CD4-positive, alpha-beta T cell (primary cell): Measurements from ENCODE around the gene ENTPD7. TPM values are rescaled to one million over a fixed set of nuclear protein-coding genes. Genes with fewer than 3 reads are reported as not detected.

ENCODE experiments used
- ATAC-seq: fragments of 200-7000 bp; cut with Tn5 transposase; one replicate; pipeline ENCODE4 v1.10.0; 2022; ENCODE audit warnings: mild to moderate bottlenecking; ENCODE audit not compliant: poor library complexity
- CTCF ChIA-PET: fragments of 350-600 bp; sonication (Branson Sonifier 250); formaldehyde crosslinking; loops from one replicate; lab custom pipeline; 2021; ENCODE audit warnings: antibody characterized with exemption, inconsistent platforms; lab: Charles Lee
- POLR2A ChIA-PET: fragments of 350-600 bp; sonication (Branson Sonifier 250); formaldehyde crosslinking; loops from one replicate; lab custom pipeline; 2021; ENCODE audit warnings: antibody characterized with exemption, inconsistent platforms; lab: Charles Lee
- DNase-seq, 14 experiments: peaks; one replicate each; pipeline ENCODE4 v3.0.0-alpha.2; 2013 to 2020; ENCODE audit warnings: mixed read lengths in 2 of 14
- H3K27ac ChIP-seq, 2 donors: one replicate each; pipeline versions ENCODE4 v1.5.1 to v1.7.0; 2013; ENCODE audit warnings: low read length in 2 of 2, low read depth in 1 of 2, mild to moderate bottlenecking in 1 of 2
- H3K27me3 ChIP-seq, 2 experiments: 1 replicate in 1 of 2; 2 replicates in 1 of 2; pipeline versions ENCODE4 v1.6.1 to v1.7.0; 2013; ENCODE audit warnings: low read length in 2 of 2, control low read depth in 1 of 2, mild to moderate bottlenecking in 1 of 2, moderate library complexity in 1 of 2; ENCODE audit not compliant: insufficient read depth in 2 of 2, control insufficient read depth in 1 of 2
- H3K36me3 ChIP-seq: one replicate; pipeline ENCODE4 v1.6.1; 2013; ENCODE audit warnings: low read length, control low read depth; ENCODE audit not compliant: insufficient read depth
- H3K4me1 ChIP-seq: one replicate; pipeline ENCODE4 v1.6.1; 2013; ENCODE audit warnings: low read length, control low read depth; ENCODE audit not compliant: insufficient read depth
- H3K4me3 ChIP-seq: one replicate; pipeline ENCODE4 v1.5.1; 2013; ENCODE audit warnings: mild to moderate bottlenecking, low read length, moderate library complexity
- H3K9me3 ChIP-seq, 2 experiments: 1 replicate in 1 of 2; 2 replicates in 1 of 2; pipeline versions ENCODE4 v1.6.1 to v1.7.0; 2013; ENCODE audit warnings: low read length in 2 of 2, mild to moderate bottlenecking in 2 of 2, control low read depth in 1 of 2, moderate library complexity in 1 of 2; ENCODE audit not compliant: control insufficient read depth in 1 of 2, insufficient read depth in 1 of 2
- H3K27ac Mint-ChIP-seq: one replicate; pipeline ENCODE4 v1.8.0; 2020; ENCODE audit warnings: mixed read lengths
- H3K27me3 Mint-ChIP-seq: one replicate; pipeline ENCODE4 v1.8.0; 2021; ENCODE audit warnings: mixed read lengths
- H3K36me3 Mint-ChIP-seq: one replicate; pipeline ENCODE4 v1.8.0; 2021; ENCODE audit warnings: low read depth, mixed read lengths
- H3K4me1 Mint-ChIP-seq: one replicate; pipeline ENCODE4 v1.8.0; 2021; ENCODE audit warnings: low read depth, mixed read lengths
- H3K4me3 Mint-ChIP-seq: one replicate; pipeline ENCODE4 v1.8.0; 2020; ENCODE audit warnings: mild to moderate bottlenecking, mixed read lengths
- H3K9me3 Mint-ChIP-seq: one replicate; pipeline ENCODE4 v1.8.0; 2020; ENCODE audit warnings: mixed read lengths
- intact Hi-C, 2 experiments: fragments of 100-400 bp; cut with DNase I in 1 of 2; cut with micrococcal nuclease in 1 of 2; formaldehyde crosslinking; loops; one replicate each; pipeline versions ENCODE4 v1.15.1 to v1.9.0; 2023 to 2025; cut with DNase I, micrococcal nuclease
- total RNA-seq, 174 experiments: library from RNA in 2 of 174; stranded (reverse) in 2 of 174; gene quantifications; one replicate each; pipeline ENCODE4 v1.2.3 and lab custom pipeline; 2021 to 2026
- TF ChIP-seq, protein P1 (sequence below): fragments of 200-600 bp; IDR thresholded peaks from one replicate; pipeline ENCODE4 v1.8.0; 2022; ENCODE audit warnings: antibody characterized with exemption, mild to moderate bottlenecking

ENTPD7 gene
- total RNA-seq, 2 experiments from 2014 or later = 1.1 to 1.4 TPM

DNA sequence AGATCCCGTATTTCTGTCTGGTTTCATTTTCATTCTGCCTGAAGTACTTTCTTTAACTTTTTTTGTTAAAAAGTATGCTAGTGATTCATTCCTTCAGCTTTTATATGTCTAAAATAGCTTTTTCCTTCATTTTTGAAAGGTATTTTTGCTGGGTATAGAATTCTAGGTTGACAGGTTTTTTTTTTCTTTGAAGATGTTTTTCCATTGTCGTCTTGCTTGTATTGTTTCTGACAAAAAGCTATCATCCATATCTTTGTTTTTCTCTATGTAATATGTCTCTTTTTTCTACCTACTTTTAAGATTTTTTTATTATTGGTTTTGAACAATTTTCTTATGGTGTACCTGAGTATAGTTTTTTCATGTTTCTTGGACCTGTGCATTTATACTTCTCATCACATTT, 81.0 kb downstream of the ENTPD7 start:
- POLR2A ChIA-PET = interaction anchor here (2.1 to 2.4 kb wide), 2 partner anchors 8 to 120 kb away, joined by 5 to 6 read pairs; partner anchors contain the start of genes COX15, CUTC and SLC25A28
- peaks cover 83% of the 10 kb centered on the region for H3K36me3 ChIP-seq

DNA sequence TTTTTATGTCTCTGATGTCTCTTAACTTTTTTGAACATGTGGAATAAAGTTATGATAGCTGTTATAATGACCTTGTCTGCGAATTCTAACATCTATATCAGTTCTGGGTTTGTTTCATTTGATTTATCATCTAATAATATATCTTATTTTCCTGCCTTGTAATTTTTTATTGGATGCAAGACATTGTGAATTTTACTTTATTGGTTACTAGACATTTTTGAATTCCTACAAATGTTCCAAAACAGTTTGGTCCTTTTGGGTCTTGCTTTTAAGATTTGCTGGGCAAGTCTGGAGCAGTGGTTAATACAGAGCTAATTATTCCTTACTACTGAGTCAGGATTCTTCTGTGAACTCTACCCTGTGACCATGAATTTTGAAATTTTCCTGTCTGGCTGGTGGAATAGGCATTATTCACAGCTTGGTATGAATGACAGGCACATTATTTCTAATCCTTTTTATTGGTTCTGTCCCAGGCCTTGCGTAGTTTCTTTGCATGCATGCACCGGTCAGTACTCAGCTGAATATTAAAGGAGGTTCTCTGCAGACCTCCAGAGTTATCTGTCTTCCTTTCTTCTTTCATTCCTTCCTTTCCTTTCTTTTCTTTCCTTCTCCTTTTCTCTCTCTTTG, 81.7 kb downstream of the ENTPD7 start:
- ATAC-seq (no peak), DNase-seq (no peak)
- Mint-ChIP-seq H3K36me3 (peaks cover 95% of the 10 kb centered on the region), H3K27me3 (no peaks in the 10 kb centered on the region), H3K4me1 (peaks cover 26% of the 10 kb centered on the region), H3K9me3 (peaks cover 12% of the 10 kb centered on the region), H3K4me3 (no peak overlapping the region), H3K27ac (no peak overlapping the region)
- POLR2A ChIA-PET = interaction anchor here (0.7 to 2.4 kb wide), 2 partner anchors 9 to 17 kb away, joined by 4 to 6 read pairs; partner anchors contain the start of genes COX15 and CUTC
- CTCF ChIA-PET = interaction anchor here (1.4 kb wide), 1 partner anchor 9 kb away, joined by 3 read pairs; the partner anchor contains the start of gene CUTC
- Histone ChIP-seq H3K36me3 (peaks cover 89% of the 10 kb centered on the region), H3K9me3 (peaks cover 0 to 24% of the 10 kb centered on the region in 2 experiments), H3K4me1 (no peaks in the 10 kb centered on the region), H3K4me3 (no peak overlapping the region), H3K27ac (no peak overlapping the region), H3K27me3 (no peaks in the 10 kb centered on the region)
- intact Hi-C loops = no loop called here
- TF ChIP-seq, protein P1, sequence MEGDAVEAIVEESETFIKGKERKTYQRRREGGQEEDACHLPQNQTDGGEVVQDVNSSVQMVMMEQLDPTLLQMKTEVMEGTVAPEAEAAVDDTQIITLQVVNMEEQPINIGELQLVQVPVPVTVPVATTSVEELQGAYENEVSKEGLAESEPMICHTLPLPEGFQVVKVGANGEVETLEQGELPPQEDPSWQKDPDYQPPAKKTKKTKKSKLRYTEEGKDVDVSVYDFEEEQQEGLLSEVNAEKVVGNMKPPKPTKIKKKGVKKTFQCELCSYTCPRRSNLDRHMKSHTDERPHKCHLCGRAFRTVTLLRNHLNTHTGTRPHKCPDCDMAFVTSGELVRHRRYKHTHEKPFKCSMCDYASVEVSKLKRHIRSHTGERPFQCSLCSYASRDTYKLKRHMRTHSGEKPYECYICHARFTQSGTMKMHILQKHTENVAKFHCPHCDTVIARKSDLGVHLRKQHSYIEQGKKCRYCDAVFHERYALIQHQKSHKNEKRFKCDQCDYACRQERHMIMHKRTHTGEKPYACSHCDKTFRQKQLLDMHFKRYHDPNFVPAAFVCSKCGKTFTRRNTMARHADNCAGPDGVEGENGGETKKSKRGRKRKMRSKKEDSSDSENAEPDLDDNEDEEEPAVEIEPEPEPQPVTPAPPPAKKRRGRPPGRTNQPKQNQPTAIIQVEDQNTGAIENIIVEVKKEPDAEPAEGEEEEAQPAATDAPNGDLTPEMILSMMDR = no peak

More for the DNA sequence above, 81.0 kb downstream of the ENTPD7 start:
- H3K4me3 Mint-ChIP-seq = no peak overlapping the region
- H3K27ac ChIP-seq = no peak overlapping the region
- H3K4me1 Mint-ChIP-seq = peaks cover 31% of the 10 kb centered on the region
- DNase-seq = peak in 1 of 14 experiments; percentile 11
- H3K27me3 ChIP-seq = no peaks in the 10 kb centered on the region
- TF ChIP-seq, protein P1 = no peak
- CTCF ChIA-PET = no interaction called here
- peaks cover 93% of the 10 kb centered on the region for H3K36me3 Mint-ChIP-seq
- peaks cover 0 to 24% of the 10 kb centered on the region in 2 experiments for H3K9me3 ChIP-seq
- intact Hi-C loops = no loop called here
- H3K27me3 Mint-ChIP-seq = no peaks in the 10 kb centered on the region
- no peaks in the 10 kb centered on the region for H3K4me1 ChIP-seq
- H3K27ac Mint-ChIP-seq = no peak overlapping the region
- H3K9me3 Mint-ChIP-seq = peaks cover 12% of the 10 kb centered on the region
- no peak overlapping the region for H3K4me3 ChIP-seq
- no peak for ATAC-seq

DNA sequence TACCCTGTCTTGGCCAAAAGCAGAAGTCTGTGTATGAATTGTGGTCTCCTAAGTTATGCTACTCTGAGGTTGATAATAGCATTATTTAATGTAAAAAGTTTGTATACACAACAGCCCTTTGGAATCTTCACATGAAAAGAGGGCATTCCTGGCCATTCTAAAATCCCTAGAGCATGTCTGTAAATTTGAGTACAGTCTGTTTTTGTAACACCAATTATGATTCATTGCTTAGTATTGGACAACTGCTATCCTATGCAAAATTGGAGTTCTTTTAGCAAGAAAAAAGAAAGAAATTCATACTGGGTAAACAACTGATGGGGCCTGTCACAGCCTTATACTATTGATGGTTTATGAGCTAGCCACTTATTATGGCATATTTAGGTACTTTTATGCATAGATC, 82.9 kb downstream of the ENTPD7 start:
- H3K27me3 Mint-ChIP-seq = no peaks in the 10 kb centered on the region
- ATAC-seq = no peak
- intact Hi-C loops = no loop called here

More for the DNA sequence above, 82.9 kb downstream of the ENTPD7 start:
- Mint-ChIP-seq H3K4me3 (no peak overlapping the region), H3K9me3 (peaks cover 12% of the 10 kb centered on the region), H3K27ac (no peak overlapping the region), H3K36me3 (peaks cover 96% of the 10 kb centered on the region), H3K4me1 (peaks cover 20% of the 10 kb centered on the region)
- CTCF ChIA-PET = interaction anchor here (2.1 kb wide), 1 partner anchor 10 kb away, joined by 7 read pairs; the partner anchor contains the start of genes COX15 and CUTC
- H3K4me1 ChIP-seq = no peaks in the 10 kb centered on the region
- no peak overlapping the region for H3K27ac ChIP-seq
- peaks cover 0 to 24% of the 10 kb centered on the region in 2 experiments for H3K9me3 ChIP-seq
- H3K27me3 ChIP-seq = no peaks in the 10 kb centered on the region
- POLR2A ChIA-PET = interaction anchor here (1.6 kb wide), 1 partner anchor 10 kb away, joined by 8 read pairs; the partner anchor contains the start of genes COX15 and CUTC
- no peak overlapping the region for H3K4me3 ChIP-seq
- TF ChIP-seq, protein P1 = no peak
- H3K36me3 ChIP-seq = peaks cover 89% of the 10 kb centered on the region
- no peak for DNase-seq
